B cell (primary cell): ENCODE data around the gene GGA2. TPM values are rescaled to one million over a fixed set of nuclear protein-coding genes. Genes with fewer than 3 reads are reported as not detected.

ENCODE experiments used
- ATAC-seq: fragments of 200-7000 bp; cut with Tn5 transposase; one replicate; pipeline ENCODE4 v1.10.0; 2021; ENCODE audit warnings: low read depth, mild to moderate bottlenecking, moderate number of reproducible peaks, moderate library complexity
- CTCF ChIA-PET: fragments of 350-600 bp; sonication (Branson Sonifier 250); formaldehyde crosslinking; loops from one replicate; lab custom pipeline; 2021; ENCODE audit warnings: antibody characterized with exemption, inconsistent platforms; lab: Charles Lee
- POLR2A ChIA-PET: fragments of 350-600 bp; sonication (Branson Sonifier 250); formaldehyde crosslinking; loops from one replicate; lab custom pipeline; 2021; ENCODE audit warnings: antibody characterized with exemption; lab: Charles Lee
- DNase-seq: peaks from one replicate; pipeline ENCODE4 v3.0.0; 2013
- H2AFZ ChIP-seq: 2 replicates; pipeline ENCODE4 v1.6.1; 2012; ENCODE audit warnings: mild to moderate bottlenecking, low read depth, low read length; ENCODE audit not compliant: insufficient read depth, poor library complexity, severe bottlenecking
- H3K27ac ChIP-seq, 2 donors: 1 replicate in 1 of 2; 2 replicates in 1 of 2; pipeline ENCODE4 v1.5.1; 2012 to 2013; ENCODE audit warnings: low read length in 2 of 2, mild to moderate bottlenecking in 2 of 2, moderate library complexity in 1 of 2
- H3K27me3 ChIP-seq, 4 experiments: fragments of 200-600 bp in 1 of 4; sonication (generic) in 1 of 4; replicated peaks in 1 of 4; 1 replicate in 2 of 4; 2 replicates in 2 of 4; pipeline versions ENCODE4 v1.6.1 to v1.7.0; 2013 to 2016; ENCODE audit warnings: low read length in 3 of 4, mild to moderate bottlenecking in 2 of 4, mixed read lengths in 1 of 4, moderate library complexity in 1 of 4; ENCODE audit not compliant: insufficient read depth in 4 of 4, control insufficient read depth in 3 of 4; ENCODE audit errors: control extremely low read depth in 1 of 4
- H3K36me3 ChIP-seq, 2 experiments: replicated peaks in 1 of 2; 1 replicate in 1 of 2; 2 replicates in 1 of 2; pipeline versions ENCODE4 v1.6.1 to v1.7.1; 2013; ENCODE audit warnings: low read length in 1 of 2; ENCODE audit not compliant: insufficient read depth in 2 of 2, control insufficient read depth in 1 of 2; ENCODE audit errors: control extremely low read depth in 1 of 2, extremely low read depth in 1 of 2
- H3K4me1 ChIP-seq, 2 donors: fragments of 200-600 bp in 1 of 2; sonication (generic) in 1 of 2; 1 replicate in 1 of 2; 2 replicates in 1 of 2; pipeline versions ENCODE4 v1.5.1 to v1.6.1; 2013 to 2017; ENCODE audit warnings: low read length in 2 of 2; ENCODE audit not compliant: control insufficient read depth in 2 of 2, insufficient read depth in 2 of 2
- H3K4me2 ChIP-seq: replicated peaks from 2 replicates; pipeline ENCODE3; 2012; ENCODE audit warnings: mild to moderate bottlenecking, low read depth, low read length; ENCODE audit not compliant: poor library complexity, severe bottlenecking
- H3K4me3 ChIP-seq, 5 experiments: fragments of 200-600 bp in 1 of 5; sonication (generic) in 1 of 5; 1 replicate in 3 of 5; 2 replicates in 2 of 5; pipeline versions ENCODE4 v1.5.1 to v1.7.0; 2011 to 2016; ENCODE audit warnings: low read length in 4 of 5, mild to moderate bottlenecking in 4 of 5, low read depth in 2 of 5, control low read depth in 1 of 5, moderate library complexity in 1 of 5; ENCODE audit not compliant: insufficient read depth in 1 of 5; ENCODE audit errors: control extremely low read depth in 1 of 5, extremely low read depth in 1 of 5
- H3K79me2 ChIP-seq: fragments of 200-600 bp; sonication (generic); one replicate; pipeline ENCODE4 v1.6.0; 2016; ENCODE audit warnings: low read length; ENCODE audit not compliant: control insufficient read depth, insufficient read depth
- H3K9ac ChIP-seq: fragments of 200-600 bp; sonication (generic); 2 replicates; pipeline ENCODE4 v1.6.1; 2017; ENCODE audit warnings: mild to moderate bottlenecking, low read length, moderate library complexity
- H3K9me3 ChIP-seq, 3 donors: one replicate each; pipeline versions ENCODE4 v1.6.1 to v1.7.1; 2013; ENCODE audit warnings: low read length in 2 of 3; ENCODE audit not compliant: control insufficient read depth in 2 of 3, insufficient read depth in 1 of 3; ENCODE audit errors: control extremely low read depth in 1 of 3
- H4K20me1 ChIP-seq: 2 replicates; pipeline ENCODE4 v1.6.0; 2012; ENCODE audit warnings: mild to moderate bottlenecking, low read length; ENCODE audit not compliant: insufficient read depth, control insufficient read depth, poor library complexity, severe bottlenecking
- H3K27ac Mint-ChIP-seq: one replicate; pipeline ENCODE4 v1.8.0; 2021; ENCODE audit warnings: mixed read lengths
- H3K27me3 Mint-ChIP-seq: one replicate; pipeline ENCODE4 v1.8.0; 2021; ENCODE audit warnings: mixed read lengths
- H3K4me1 Mint-ChIP-seq: one replicate; pipeline ENCODE4 v1.8.0; 2021; ENCODE audit warnings: mixed read lengths
- H3K4me3 Mint-ChIP-seq: one replicate; pipeline ENCODE4 v1.8.0; 2021; ENCODE audit warnings: mixed read lengths
- H3K9me3 Mint-ChIP-seq: one replicate; pipeline ENCODE4 v1.8.0; 2022; ENCODE audit warnings: mixed read lengths; ENCODE audit not compliant: insufficient read depth
- CTCF ChIP-seq: fragments of 200-600 bp; IDR thresholded peaks from one replicate; pipeline ENCODE4 v1.8.0; 2022; ENCODE audit warnings: antibody characterized with exemption, mild to moderate bottlenecking
- EZH2 ChIP-seq: IDR thresholded peaks from 2 replicates; pipeline ENCODE4 v1.6.1; 2012; ENCODE audit warnings: borderline replicate concordance, low read depth, mild to moderate bottlenecking, moderate library complexity, low read length; ENCODE audit not compliant: insufficient read depth, poor library complexity, severe bottlenecking
- WGBS: methylation state at CpG from one replicate; pipeline ENCODE4 v1.1.5; 2013; ENCODE audit warnings: missing lambda C conversion rate; ENCODE audit not compliant: insufficient coverage; 5-methylcytosine and 5-hydroxymethylcytosine counted together
- intact Hi-C: fragments of 100-400 bp; cut with micrococcal nuclease; formaldehyde crosslinking; loops from one replicate; pipeline ENCODE4 v1.10.0; 2022
- polyA plus RNA-seq: library from polyadenylated mRNA; depleted of rRNA; stranded (reverse); fragments of >200 nt; gene quantifications from 2 replicates; pipeline ENCODE4 v1.2.3, GENCODE V29; 2012
- total RNA-seq, 2 donors: library from RNA; stranded (reverse); fragments of 120-200 nt in 1 of 2; gene quantifications; 1 replicate in 1 of 2; 2 replicates in 1 of 2; pipeline versions ENCODE4 v1.2.3 to v1.2.4, GENCODE V29; 2013 to 2022

GGA2 gene
- total and polyA plus RNA-seq, 2 donors (not counting 1 experiment from before 2014, with no cell fraction given) = 227 to 832 TPM

DNA sequence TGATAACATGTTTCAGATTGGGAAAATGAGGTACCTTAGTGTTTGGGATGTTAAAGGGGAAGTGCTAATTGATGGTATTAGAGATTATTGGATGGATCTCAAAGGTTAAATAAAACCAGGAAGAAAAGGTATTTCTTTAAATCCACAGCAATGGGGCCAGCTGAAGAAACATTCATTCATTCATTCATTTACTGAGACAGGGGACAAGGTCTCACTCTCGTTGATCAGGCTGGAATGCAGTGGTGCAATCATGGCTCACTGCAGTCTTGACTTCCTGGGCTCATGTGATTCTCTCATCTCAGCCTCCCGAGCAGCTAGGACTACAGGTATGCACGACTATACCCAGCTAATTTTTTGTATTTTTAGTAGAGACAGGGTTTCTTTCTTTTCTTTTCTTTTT is 27.1 kb upstream of the GGA2 start:
- H3K27ac ChIP-seq = no peak overlapping the region
- POLR2A ChIA-PET = no interaction called here
- no peak overlapping the region for H3K4me2 ChIP-seq
- ATAC-seq (no peak), DNase-seq (no peak)
- H3K79me2 ChIP-seq = peaks cover 20% of the 10 kb centered on the region
- no peak overlapping the region for H3K4me3 ChIP-seq
- H3K27ac Mint-ChIP-seq = no peak overlapping the region
- CTCF ChIA-PET = no interaction called here
- no peaks in the 10 kb centered on the region for H3K9me3 ChIP-seq
- H2AFZ ChIP-seq = no peak overlapping the region
- no peaks in the 10 kb centered on the region for H3K27me3 Mint-ChIP-seq
- H3K9me3 Mint-ChIP-seq = no peaks in the 10 kb centered on the region
- intact Hi-C loops = no loop called here
- peaks cover 2 to 42% of the 10 kb centered on the region in 2 experiments for H3K36me3 ChIP-seq
- H4K20me1 ChIP-seq = no peaks in the 10 kb centered on the region
- H3K4me1 Mint-ChIP-seq = no peaks in the 10 kb centered on the region
- no peaks in the 10 kb centered on the region for H3K27me3 ChIP-seq
- H3K4me1 ChIP-seq = no peaks in the 10 kb centered on the region
- WGBS = 100% methylated on average over 1 of the region's 3 CpGs
- H3K4me3 Mint-ChIP-seq = no peak overlapping the region
- TF ChIP-seq EZH2 (no peak), CTCF (no peak)
- H3K9ac ChIP-seq = no peak overlapping the region

DNA sequence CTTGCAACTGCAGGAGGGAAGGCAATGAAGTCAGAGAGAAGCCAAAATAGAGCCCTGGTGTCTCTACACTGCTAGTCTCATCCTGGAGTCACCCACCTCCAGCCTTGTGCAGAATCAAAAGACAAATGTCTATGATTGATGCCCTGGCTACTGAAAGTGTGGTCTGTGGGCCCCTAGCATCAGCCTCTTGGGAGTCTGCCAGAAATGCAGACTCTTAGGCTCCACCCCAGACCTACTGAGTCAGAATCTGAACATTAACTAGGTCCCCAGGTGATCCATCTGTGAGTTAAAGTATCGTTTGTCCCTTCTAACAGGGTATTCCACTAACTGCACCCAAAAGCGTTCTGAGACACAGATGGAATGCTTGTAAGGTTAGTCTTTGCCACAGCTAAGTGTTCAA is 25.6 kb upstream of the GGA2 start:
- intact Hi-C loops = no loop called here
- Histone ChIP-seq H3K4me2 (no peak overlapping the region), H3K79me2 (peaks cover 15% of the 10 kb centered on the region), H3K27me3 (no peaks in the 10 kb centered on the region), H3K9ac (no peak overlapping the region), H3K36me3 (peaks cover 2 to 49% of the 10 kb centered on the region in 2 experiments), H2AFZ (no peak overlapping the region), H3K4me1 (no peaks in the 10 kb centered on the region), H3K9me3 (no peaks in the 10 kb centered on the region), H3K27ac (no peak overlapping the region), H4K20me1 (no peaks in the 10 kb centered on the region), H3K4me3 (no peak overlapping the region)
- TF ChIP-seq EZH2 (no peak), CTCF (no peak)
- POLR2A ChIA-PET = interaction anchor here (0.7 kb wide), 1 partner anchor 41 kb away, joined by 11 read pairs; no protein-coding TSS in a partner anchor
- ATAC-seq (no peak), DNase-seq (no peak)
- CTCF ChIA-PET = no interaction called here
- Mint-ChIP-seq H3K27ac (no peak overlapping the region), H3K4me1 (no peaks in the 10 kb centered on the region), H3K4me3 (no peak overlapping the region), H3K27me3 (no peaks in the 10 kb centered on the region), H3K9me3 (no peaks in the 10 kb centered on the region)
- WGBS = no CpG with 5 or more reads among the region's 2 CpGs
